ENCODE measurements around the gene DUSP22.
"Not testable (repeated sequence)": the region's sequence is repeated elsewhere in the genome, so short reads cannot be mapped to it uniquely, and the experiment has no call there.

The DUSP22 gene

DNA sequence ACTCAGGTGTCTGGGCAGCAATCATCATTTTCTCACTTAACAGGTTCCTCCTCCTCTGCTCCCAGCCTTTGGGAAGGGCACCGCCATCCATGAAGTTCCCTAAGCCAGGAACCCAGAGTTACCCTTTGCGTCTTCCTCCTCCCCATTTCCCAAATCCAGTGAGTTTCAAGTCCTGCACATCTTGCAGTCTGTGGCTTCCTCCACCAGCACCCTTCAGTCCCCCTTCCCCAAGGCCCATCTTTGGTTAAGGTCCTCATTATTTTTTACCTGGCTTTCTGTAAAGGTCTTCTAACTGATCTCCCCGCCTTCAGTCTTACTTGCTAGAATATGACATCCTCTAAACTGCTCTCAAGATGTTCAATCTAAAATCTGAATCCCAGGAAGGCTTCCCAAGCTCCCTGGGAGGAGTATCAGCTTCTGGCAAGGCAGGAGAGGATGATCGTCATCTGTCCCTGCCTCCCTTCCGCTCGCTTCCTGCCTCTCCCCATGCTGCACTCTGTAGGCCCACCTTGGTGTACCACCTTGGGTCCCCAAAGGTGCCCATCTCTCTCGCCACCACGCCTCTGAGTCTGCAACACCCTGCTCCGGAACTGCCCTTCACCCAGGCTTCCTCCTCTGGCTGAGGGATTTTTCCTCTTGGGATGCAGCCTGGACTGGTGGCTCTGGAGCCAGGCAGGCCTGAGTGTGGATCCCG lies 11.4 kb upstream of the DUSP22 start:
- no peak for DNase-seq

DNA sequence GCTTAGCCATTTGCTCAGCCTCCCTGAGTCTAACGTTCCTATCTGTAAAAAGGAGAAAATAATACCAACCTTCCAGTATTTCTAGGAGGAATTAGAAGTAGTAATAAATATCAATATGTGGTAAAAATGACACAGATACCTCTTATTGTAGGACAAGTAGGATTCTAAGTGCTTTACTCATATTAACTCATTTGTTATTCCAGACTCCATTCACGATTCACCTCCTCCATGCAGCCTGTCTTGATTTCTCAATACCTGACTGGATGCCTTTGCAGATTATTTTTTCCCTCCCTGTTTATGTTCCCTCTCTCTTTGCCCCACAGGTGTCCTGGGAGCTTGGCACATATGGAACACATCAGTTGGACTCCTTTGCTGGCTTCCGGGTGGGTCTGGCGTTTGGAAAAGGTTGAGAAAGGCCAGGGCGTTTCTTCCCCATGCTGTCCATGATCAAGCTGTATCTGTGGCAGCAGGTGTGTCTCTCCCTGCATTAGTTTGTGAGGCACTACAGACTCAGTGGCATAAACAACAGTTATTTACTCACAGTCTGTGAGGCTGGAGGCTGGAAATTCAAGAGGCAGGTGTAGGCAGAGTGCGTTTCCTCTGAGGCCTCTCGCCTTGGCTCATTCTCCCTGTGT lies 10.7 kb upstream of the DUSP22 start:
- no peak for DNase-seq

DNA sequence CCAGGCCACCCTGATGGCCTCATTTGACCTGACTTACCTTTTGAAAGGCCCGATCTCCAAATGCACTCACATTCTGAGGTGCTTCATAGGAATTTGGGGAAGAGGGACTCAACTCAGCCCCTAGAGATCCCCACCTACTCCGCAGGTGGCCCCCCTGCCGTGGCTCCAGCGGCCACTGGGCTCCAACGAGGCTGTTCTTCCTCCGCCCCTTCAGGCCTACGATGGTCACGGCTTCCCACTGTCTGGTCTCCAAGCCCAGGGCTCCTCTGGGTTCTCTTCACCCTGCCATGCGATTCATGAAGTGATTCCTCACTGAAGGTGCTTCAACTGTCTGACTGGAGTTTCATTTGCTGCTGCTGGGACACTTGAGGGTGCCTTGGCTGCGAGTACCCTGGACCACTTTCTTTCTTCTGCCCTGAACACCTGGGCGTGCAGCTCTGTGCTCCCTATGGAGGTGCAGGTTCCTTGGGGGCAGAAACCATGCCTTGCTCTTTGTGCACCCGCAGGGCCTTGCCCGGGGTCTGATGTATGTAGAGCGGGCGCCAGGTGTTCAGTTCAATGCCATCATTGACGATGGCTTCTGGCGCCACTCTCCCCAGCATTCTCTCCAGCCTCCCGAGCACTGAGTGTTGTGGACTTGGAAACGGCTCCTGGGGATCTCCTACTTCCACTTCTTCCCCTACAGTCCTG lies 10.0 kb upstream of the DUSP22 start:
- DNase-seq: no peak

DNA sequence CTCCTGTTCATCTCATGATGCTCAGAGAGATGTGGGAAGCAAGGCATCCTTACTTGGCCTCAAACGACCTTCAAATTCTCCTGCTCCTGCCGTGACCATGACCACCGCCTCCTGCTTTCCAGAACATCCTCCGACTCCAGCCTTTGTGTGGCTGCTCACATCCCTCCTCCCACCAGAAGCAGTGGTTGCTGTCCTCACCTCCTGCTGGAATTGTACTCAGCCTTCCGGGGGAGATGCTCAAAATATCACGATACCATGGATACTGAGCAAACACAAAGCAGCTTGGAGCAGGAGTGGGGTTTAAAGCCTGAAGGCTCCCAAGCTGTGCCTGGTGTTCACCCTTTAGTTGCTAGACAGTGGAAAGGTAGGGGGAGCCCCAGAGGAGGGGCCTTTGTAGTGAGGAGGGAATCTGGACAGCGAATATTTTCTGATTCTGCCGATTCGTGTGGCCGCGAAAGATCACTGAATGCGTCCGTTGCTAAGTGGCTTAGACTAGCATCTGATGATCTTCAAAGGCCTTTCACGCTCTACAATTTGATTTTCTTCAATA lies 9.3 kb upstream of the DUSP22 start:
- no peak for DNase-seq

DNA sequence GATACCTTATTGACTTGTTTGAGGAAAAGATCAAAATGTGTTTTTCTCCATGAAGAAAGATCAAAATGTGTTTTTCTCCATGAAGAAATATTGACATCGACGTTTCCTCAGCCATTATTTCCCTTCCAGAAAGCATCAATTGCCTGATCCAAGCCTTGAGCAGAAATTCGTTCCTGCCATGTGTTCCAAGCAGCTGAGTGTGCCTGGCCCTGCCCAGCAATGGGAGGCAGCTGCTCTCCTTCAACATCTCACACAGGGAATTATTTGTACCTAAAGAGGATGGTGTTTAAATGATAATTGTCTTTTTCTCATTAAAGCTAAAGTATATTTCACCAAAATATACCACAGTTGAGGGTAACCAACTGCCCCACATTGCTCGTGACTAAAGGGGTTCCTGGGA lies 7.8 kb upstream of the DUSP22 start:
- no peak for DNase-seq

DNA sequence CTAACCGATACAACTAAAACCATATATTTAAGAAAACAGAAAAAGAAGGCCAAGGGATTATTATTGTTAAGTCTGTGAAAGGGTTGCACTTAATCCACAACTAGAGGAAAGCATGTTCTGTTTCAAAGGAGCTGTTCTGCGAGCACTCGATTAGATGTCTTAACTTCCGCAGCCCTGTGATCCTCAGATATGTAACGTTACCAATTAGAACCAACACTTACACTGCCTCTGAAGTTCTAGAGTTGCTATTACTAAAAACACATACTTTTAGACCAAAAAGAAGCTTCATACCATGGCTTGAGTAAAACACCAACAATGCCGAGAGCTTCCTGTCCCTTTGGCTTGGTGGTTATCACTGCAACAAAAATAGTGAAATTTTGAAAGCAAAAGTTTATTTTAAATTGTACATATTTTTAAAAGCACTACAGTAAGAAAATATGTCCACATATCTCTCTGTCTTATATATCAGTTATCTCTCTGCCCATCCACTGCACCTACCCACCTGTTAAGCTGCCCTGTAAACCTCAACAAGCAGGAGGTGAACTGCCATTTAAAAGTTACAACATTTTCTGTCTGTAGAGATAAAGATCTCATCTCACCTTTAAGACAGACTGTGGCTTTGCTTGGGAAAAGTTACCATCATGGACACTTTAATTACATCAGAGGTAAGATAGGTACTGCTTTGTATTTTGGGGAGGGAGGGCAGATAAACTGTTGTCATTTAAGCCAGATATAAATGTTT lies 7.1 kb upstream of the DUSP22 start:
- DNase-seq: no peak

DNA sequence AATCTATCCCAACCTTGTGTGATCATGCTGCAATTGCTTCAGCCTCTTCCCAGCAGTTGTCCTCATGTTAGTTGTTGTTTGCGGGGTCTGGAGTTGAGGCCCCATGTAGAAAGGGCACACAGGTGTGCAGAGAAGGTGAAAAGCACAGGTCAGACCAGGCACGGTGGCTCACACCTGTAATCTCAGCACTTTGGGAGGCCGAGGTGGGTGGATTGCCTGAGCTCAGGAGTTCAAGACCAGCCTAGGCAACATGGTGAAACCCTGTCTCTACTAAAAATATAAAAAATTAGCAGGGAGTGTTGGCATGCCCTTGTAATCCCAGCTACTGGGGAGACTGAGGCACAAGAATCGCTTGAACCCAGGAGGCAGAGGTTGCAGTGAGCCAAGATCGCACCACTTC lies 6.4 kb upstream of the DUSP22 start:
- not testable (repeated sequence) for DNase-seq

DNA sequence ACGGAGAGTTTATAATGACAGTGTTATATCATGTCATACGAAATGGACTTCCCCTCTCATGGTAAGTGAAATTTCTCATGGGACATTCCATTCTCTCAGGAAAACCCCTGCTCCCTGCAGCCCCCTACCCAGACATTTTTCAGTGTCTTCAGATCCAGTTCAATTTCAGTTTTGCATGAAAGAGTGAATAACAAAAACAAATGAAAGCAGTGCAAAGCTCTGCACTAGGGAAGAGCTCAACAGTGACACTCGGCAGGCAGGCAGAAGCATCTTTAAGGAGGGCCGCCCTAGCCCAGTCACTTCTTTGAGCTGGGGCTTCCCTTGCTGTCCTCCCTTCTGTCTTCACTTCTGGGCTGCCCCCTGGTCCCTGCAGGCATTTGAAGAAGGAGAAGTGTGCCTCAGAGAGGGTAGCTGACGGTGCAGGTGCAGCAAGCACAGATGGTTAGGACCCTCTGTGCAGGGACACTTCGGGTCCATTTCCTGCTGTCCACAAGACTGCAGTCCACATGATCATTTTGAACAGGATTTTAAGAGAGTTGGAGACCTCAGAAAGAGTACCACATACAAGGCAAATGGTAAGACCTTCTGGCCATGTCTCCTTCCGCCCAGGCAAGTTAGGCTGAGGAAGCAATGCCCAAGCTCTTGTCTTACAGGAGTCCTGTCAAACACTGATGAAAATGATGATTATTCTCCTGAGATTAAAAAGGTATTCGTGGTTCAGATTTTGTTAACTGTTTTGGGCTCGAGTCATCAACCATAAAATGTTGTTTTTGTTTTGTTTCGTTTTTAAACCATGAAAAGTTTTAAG lies 5.4 kb upstream of the DUSP22 start:
- DNase-seq: no peak

DNA sequence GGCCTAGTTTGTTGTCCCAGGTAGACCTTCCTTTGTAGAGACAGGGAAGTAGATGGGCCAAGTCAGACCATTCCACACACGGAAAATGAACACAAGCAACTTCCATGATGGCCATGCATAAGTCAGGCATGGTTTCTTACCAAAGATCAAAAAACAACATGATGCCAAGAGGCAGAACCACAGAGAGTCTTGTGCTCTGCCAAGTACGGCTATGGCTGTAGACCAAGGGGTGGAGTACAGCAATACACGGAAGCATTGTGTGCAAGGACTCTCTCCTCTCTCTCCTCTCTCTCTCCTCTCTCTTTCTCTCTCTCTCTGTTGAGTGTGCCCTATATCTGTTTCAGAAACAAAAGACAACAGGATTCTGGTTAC lies 4.8 kb upstream of the DUSP22 start:
- DNase-seq: no peak

DNA sequence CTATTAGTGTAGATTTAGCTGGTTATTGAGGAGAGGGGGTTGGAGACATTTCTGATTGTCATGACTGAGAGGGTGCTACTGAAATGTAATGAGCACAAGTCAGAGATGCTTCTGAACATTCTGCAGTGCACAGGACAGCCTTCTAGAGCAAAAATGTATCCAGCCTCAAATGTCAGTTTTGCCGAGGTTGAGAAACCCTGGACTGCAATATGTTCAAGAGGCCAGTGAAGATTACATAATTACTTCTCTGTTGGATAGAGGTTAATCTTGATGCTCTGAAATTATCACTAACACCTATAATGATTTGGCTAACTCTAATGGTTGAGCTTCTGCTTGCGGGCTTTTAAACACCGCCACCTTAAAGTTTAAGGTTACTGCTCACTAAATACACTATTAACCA lies 3.4 kb upstream of the DUSP22 start:
- DNase-seq: no peak

DNA sequence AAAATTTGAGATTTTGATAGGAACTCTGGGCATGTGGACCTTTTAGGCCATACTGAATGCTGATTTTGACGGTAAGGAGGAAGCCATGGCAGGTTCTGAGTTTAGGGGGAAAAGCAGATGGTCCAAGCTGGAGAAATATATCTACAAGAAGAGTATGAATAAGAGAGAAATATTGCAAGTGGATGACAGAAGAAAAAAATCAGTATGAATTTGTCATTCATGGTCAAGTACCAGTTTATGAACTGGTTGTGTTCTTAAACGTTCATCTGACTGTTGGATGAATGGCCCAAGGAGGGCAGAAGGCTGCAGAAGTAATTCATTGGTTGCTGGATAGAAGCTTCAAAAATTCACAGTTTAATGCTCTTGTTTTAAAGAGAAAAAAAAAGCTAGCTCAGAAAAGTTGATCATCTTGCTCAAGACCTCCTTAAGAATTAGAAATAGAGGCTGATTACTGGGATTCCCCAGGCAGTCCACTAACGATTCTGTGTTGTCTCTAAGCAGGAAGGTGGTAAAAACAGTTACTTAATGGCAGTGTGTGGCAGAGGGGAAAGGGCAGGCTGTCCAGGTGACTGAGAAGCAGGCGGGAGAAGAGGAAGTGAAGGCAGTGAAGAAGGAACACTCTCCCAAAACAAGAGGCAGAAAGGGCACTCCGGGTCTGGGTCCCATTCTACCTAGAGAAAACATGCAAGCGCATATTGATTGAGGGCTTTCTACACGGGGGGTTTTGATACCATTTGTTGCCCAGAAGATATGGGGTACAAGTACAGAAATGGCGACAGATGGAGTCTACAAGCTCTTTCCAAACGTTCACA lies 2.0 kb upstream of the DUSP22 start:
- DNase-seq: no peak

DNA sequence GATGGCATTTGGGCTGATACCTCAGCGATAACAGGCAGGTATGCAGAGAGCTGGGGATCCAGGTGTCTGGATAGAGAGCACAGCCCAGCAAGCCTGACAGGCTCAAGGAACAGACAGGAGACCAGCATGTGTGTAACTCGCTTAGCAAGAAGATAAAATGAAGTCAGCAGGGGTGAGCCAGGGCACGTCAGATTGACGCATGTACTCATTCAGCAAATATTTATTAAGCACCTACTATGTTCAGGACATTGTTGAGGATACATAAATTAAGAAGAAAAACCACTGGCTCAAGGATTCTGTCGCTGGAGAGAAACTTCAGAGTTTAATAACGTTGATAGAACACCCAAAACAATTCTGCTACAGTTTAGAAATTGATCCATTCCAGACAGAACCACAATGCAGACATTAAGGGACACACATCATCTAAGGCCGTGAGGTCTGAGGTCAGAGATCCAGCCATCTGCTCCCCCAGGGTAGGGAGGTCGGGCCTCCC lies 1.0 kb upstream of the DUSP22 start:
- no peak for DNase-seq

DNA sequence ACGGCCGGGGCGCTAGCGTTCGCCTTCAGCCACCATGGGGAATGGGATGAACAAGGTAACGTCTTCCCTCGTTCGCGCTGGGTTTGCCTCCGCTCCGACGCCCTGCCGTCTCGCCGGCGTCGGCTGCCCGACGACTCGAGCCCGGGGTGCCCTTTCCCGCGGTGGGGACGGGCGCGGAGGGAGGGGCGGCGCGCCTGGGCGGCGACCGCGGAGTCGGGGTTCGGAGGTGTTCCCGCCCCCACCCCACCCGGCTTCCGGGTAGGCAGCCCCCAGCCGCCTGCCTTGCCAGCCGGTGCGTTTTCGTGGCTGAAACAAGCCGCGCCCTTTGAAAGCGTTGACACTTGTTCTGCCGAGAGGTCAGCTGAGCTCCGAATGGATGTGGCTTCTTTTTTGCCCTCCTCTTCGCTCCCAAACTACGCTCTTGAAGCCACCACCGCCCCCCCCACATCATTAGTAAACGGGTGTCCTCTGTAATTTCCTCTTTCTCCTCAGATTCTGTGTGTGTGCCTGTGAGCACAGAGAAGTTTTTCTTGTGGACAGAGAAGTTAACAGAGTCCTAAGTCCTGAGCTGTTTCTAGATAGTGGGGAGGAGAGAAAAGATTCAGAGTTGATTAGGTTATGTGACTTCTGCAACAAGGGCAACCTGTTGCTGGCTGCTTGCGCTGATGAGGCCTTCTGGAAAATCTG lies 362 bp downstream of the DUSP22 start:
- DNase-seq: no peak

DNA sequence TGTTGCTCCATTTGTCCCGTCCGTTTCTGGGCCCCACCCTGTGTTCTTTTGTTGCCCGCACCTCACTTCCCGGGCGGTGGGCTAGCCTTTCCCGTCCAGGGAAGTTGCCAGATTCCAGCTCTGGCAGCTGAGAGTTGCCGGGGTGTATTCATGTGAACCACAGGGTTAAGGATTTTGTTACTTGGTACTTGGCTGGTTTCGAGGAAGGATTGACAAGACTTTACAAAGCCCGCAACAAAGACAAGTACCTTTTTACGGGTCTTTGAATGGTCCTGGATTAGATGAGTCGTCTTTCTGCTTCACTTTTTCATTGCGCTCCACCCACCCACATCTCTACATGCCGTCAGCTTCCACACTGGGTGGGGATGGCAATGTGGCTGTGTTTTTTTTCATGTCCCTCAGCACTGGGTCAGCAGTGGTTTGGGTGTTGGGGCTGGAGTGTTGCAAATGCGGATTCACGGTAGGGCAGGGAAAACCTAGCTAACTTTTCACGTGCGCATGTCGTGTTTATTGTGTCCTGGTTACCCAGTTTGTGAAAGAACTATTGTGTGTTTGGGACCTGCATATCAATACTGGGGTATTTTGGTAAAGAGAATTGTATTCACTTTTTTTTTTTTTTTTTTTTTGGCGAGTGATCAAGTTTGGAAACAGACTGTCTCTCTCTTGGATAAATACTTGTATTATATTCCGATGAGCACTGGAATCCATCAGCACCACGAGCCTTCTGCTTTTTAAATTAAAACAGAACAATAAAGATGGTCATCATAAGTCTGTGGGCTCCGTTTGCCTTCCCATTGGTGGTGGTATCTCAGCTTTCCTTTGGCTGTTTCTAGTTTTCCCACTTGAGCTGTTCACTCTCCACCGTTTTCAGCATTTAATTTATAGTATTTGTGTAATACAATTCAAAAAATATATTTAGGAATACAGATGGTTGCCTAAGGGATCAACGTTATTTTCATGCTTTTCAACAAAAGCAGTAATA lies 1.2 kb downstream of the DUSP22 start:
- DNase-seq: no peak

DNA sequence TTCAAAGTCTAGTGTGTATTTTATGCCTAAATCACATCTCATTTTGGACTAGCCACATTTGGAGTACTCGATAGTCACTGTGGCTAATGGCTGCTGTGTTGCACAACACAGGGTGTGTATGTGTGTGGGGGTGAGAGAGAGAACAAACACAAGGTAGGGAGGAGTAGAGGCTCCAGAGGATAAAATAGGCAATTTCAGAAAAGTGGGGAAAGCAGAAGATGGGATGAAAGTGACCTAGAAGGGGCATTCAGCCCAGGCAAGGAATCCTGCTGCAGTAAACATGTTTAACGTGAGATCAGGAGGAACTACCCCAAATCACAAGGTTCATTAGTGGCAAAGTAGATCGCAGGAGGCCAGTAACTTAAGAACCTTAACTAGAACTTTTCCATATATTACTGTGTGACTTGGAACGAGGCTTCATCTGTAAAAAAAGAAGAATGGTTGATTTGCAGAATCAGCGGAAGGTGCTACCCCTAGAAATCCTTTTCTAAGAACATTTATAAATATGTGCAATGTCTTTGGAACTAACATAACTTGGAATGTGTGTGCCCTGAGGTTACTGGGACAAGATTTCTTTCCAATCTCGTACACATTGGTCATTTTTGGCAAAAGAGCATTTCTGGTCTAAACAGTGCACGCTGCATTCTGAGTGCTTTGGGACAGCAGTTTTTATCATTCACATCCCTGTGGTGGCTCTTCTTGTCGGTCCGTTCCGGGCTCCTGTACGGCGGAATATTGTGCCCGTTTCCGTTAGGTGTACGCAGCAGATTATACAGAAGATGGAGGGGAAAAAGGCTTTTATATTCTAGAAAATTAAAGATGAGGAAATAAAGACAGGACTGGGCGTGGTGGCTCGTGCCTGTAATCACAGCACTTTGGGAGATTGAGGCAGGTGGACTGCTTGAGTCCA lies 2.6 kb downstream of the DUSP22 start:
- no peak for DNase-seq

DNA sequence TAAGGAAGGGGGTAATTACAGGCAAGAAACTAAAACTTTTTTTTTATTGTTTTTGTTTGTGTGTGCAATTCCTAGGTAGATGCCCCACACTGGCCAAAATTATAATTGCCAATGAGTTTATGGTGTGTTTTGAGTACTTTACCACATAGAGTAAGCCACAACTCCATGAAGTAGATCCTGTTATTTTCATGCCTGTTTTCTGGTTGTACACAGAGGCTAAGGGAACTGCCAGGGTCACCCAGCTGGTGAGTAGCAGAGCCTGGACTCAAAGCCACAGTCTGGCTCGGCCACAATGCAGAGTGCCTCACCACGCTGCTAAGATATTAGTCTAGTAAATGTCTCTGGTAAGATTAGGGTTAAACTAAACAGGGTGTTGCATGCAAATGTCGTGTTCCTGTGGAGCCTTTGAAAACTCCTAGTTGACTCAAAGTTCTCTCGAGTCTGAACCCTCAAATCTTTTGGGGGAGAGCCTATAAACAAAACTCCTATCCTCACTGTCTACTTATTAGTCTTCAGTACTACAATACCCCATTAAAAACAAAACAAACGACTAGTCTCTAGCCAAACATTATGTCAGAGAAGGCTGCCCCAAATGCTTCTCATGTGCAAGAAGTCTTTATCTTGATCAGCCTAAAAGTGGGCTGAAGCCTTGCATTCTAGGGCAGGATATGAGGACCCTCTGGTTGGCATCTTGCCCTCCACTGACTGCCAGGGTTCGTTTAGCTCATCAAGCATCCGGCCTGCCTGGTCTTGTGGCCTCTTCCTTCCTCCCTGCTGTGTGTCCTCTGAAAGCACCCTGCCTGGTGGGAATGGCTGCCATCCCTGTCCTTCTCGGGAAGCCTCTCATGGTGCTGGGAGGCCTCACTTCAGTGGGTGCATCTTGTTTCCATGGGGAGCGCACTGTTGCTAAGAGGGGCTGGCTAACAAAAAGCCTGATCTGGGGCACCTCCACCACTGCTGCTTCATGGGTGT lies 4.2 kb downstream of the DUSP22 start:
- DNase-seq: no peak

DNA sequence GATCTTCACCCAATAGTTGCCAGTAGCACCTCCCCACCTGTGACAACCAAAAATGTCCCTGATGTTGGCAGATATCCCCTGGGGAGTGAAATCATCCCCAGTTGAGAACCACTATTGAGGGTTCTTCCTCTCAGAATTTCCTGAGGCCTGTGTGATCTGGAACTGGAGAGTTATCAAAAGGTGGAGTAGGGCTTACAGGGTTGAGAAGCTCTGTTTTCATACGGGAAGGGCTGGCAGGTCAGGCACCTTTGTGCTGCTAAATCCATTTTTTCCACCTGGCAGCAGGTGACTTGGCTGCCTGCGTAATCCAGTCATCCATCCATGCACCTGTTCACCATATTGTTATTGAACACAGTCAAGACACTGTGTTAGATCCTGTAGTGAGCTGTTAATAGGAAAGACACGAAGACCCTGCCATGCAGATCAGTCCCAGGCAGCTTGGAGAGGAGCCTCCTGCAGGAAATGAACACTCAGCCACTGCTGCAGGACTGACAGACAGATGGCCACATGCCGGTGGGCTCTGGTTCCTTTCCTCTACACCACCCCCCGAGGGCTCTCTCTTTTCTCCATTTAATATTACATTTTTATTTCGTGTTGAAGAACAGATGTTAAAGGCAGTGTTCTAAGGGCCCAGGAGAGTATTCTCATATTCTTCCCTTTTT lies 5.4 kb downstream of the DUSP22 start:
- no peak for DNase-seq

Data from GF-D8 (cell line).